ENCODE measurements around the gene BRD1.

BRD1 gene

GRCh38 chr22:49749227-49749626 is 78.4 kb downstream of the BRD1 start:
- FAIRE-seq: no peak

- no peak for FAIRE-seq
These were observed 79.2 kb downstream of the BRD1 start for GRCh38 chr22:49748514-49748913.

GRCh38 chr22:49747716-49748115 is 80.0 kb downstream of the BRD1 start:
- FAIRE-seq: no peak

- no peak for FAIRE-seq
These were observed 80.5 kb downstream of the BRD1 start for GRCh38 chr22:49747130-49747529.

GRCh38 chr22:49746065-49746464 is 81.6 kb downstream of the BRD1 start:
- no peak for FAIRE-seq

- no peak for FAIRE-seq
These were observed 87.4 kb downstream of the BRD1 start for GRCh38 chr22:49740242-49740641.

GRCh38 chr22:49739138-49739537 is 88.5 kb downstream of the BRD1 start:
- no peak for FAIRE-seq

GRCh38 chr22:49738566-49738965 is 89.1 kb downstream of the BRD1 start:
- FAIRE-seq: no peak

GRCh38 chr22:49738006-49738405 is 89.7 kb downstream of the BRD1 start:
- no peak for FAIRE-seq

GRCh38 chr22:49737101-49737551 is 90.5 kb downstream of the BRD1 start:
- no peak for FAIRE-seq

- FAIRE-seq: no peak
These were observed 91.1 kb downstream of the BRD1 start for GRCh38 chr22:49736538-49736937.

- FAIRE-seq: no peak
These were observed 91.7 kb downstream of the BRD1 start for GRCh38 chr22:49735901-49736421.

GRCh38 chr22:49735411-49735900 is 92.2 kb downstream of the BRD1 start:
- FAIRE-seq: no peak

- FAIRE-seq: no peak
These were observed 92.8 kb downstream of the BRD1 start for GRCh38 chr22:49734882-49735281.

GRCh38 chr22:49734390-49734789 is 93.3 kb downstream of the BRD1 start:
- FAIRE-seq: no peak

GRCh38 chr22:49733631-49734030 is 94.0 kb downstream of the BRD1 start:
- FAIRE-seq: no peak

- no peak for FAIRE-seq
These were observed 97.0 kb downstream of the BRD1 start for GRCh38 chr22:49730656-49731055.

GRCh38 chr22:49728570-49729271 is 99.0 kb downstream of the BRD1 start:
- FAIRE-seq: no peak

GRCh38 chr22:49727881-49728569 is 99.6 kb downstream of the BRD1 start:
- FAIRE-seq: no peak

- FAIRE-seq: no peak
These were observed 100.3 kb downstream of the BRD1 start for GRCh38 chr22:49727191-49727880.

GRCh38 chr22:49726701-49727101 is 101.0 kb downstream of the BRD1 start:
- FAIRE-seq: no peak

GRCh38 chr22:49726022-49726681 is 101.5 kb downstream of the BRD1 start:
- FAIRE-seq: no peak

- FAIRE-seq: no peak
These were observed 102.2 kb downstream of the BRD1 start for GRCh38 chr22:49725516-49725915.

Measured in TTC549 (cell line).